Transverse colon (tissue), 4 donors: ENCODE data around the gene TGOLN2. TPM values are rescaled to one million over a fixed set of nuclear protein-coding genes. Genes with fewer than 3 reads are reported as not detected.

Experiments
- DNase-seq: peaks from one replicate; pipeline ENCODE4 v3.0.0-alpha.2; 2019
- H3K27ac ChIP-seq, 4 donors: fragments of 200-600 bp; sonication (generic); 2 replicates each; pipeline ENCODE4 v1.5.1; 2016 to 2018; ENCODE audit warnings: inconsistent platforms in 4 of 4
- H3K27me3 ChIP-seq: fragments of 200-600 bp; sonication (generic); 2 replicates; pipeline ENCODE4 v1.5.1; 2017; ENCODE audit warnings: inconsistent platforms
- H3K36me3 ChIP-seq, 4 donors: fragments of 200-600 bp; sonication (generic); 2 replicates each; pipeline ENCODE4 v1.5.1; 2017 to 2019; ENCODE audit warnings: inconsistent platforms in 4 of 4
- H3K4me1 ChIP-seq, 4 donors: fragments of 200-600 bp; sonication (generic); 2 replicates each; pipeline ENCODE4 v1.5.1; 2017 to 2020; ENCODE audit warnings: inconsistent platforms in 4 of 4
- H3K4me3 ChIP-seq, 4 donors: fragments of 200-600 bp; sonication (generic); 1 replicate in 1 of 4; 2 replicates in 3 of 4; pipeline versions ENCODE4 v1.5.1 to v1.6.1; 2017 to 2019; ENCODE audit warnings: inconsistent platforms in 4 of 4
- H3K9me3 ChIP-seq, 2 donors: fragments of 200-600 bp; sonication (generic); 2 replicates each; pipeline ENCODE4 v1.5.1; 2017 to 2019; ENCODE audit warnings: inconsistent platforms in 2 of 2
- EP300 ChIP-seq: sonication (generic); formaldehyde crosslinking; IDR thresholded peaks from one replicate; pipeline ENCODE4 v1.6.1; 2017; ENCODE audit warnings: antibody characterized with exemption, low read depth
- POLR2A ChIP-seq: fragments of 450-650 bp; IDR thresholded peaks from one replicate; pipeline ENCODE4 v1.6.1; 2016; ENCODE audit warnings: antibody characterized with exemption, mild to moderate bottlenecking, moderate library complexity
- POLR2AphosphoS5 ChIP-seq, 3 donors: sonication (generic); formaldehyde crosslinking; IDR thresholded peaks; one replicate each; pipeline ENCODE4 v1.6.1; 2016; ENCODE audit warnings: antibody characterized with exemption in 3 of 3
- WGBS, 2 donors: methylation state at CpG; one replicate each; pipeline ENCODE4 v1.1.5; 2018; ENCODE audit warnings: low coverage in 1 of 2; 5-methylcytosine and 5-hydroxymethylcytosine counted together
- in situ Hi-C, 4 donors: fragments of 200-750 bp; cut with MboI; loops; one replicate each; pipeline versions ENCODE4 v1.15.0 to v1.15.1; 2017; ENCODE audit warnings: low sequenced_read_pairs in 3 of 4, low pct_ligation_motif_present in 1 of 4, low pct_unique_long_range_greater_than_20kb in 1 of 4
- intact Hi-C: fragments of 100-400 bp; cut with DNase I; formaldehyde crosslinking; loops from one replicate; pipeline ENCODE4 v1.15.1; 2023; ENCODE audit warnings: low total_unique reads
- total RNA-seq, 4 donors: library from RNA; depleted of rRNA; stranded (reverse); fragments of >200 nt; gene quantifications; one replicate each; pipeline ENCODE4 v1.1.0, GENCODE V29; 2016
- TF ChIP-seq, protein P1 (sequence below), 5 experiments: fragments of 200-600 bp in 3 of 5; fragments of 450-650 bp in 2 of 5; sonication (generic) in 3 of 5; IDR thresholded peaks; 1 replicate in 2 of 5; 2 replicates in 3 of 5; pipeline ENCODE4 v1.5.1; 2016 to 2017; ENCODE audit warnings: antibody characterized with exemption in 5 of 5, inconsistent platforms in 3 of 5, mild to moderate bottlenecking in 2 of 5, moderate library complexity in 1 of 5

Gene TGOLN2
- total RNA-seq, 4 donors from 2014 or later: 113 to 234 (median 232) TPM

GRCh38 chr2:85310330-85310729 lies 17.5 kb downstream of the TGOLN2 start:
- 83 to 92% methylated on average over 3 of the region's 3 CpGs for WGBS, 2 donors
- DNase-seq: no peak
- no peak for TF ChIP-seq POLR2AphosphoS5 (IDR thresholded peaks at IDR 0.05)
- TF ChIP-seq, protein P1, sequence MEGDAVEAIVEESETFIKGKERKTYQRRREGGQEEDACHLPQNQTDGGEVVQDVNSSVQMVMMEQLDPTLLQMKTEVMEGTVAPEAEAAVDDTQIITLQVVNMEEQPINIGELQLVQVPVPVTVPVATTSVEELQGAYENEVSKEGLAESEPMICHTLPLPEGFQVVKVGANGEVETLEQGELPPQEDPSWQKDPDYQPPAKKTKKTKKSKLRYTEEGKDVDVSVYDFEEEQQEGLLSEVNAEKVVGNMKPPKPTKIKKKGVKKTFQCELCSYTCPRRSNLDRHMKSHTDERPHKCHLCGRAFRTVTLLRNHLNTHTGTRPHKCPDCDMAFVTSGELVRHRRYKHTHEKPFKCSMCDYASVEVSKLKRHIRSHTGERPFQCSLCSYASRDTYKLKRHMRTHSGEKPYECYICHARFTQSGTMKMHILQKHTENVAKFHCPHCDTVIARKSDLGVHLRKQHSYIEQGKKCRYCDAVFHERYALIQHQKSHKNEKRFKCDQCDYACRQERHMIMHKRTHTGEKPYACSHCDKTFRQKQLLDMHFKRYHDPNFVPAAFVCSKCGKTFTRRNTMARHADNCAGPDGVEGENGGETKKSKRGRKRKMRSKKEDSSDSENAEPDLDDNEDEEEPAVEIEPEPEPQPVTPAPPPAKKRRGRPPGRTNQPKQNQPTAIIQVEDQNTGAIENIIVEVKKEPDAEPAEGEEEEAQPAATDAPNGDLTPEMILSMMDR (IDR thresholded peaks at IDR 0.05): no peak
- TF ChIP-seq POLR2A: no peak
- Histone ChIP-seq H3K36me3 (no peaks in the 10 kb centered on the region), H3K4me1 (peaks cover 13 to 38% (median 26%) of the 10 kb centered on the region in 4 donors), H3K27ac (peak overlapping the region; percentile 21 to 74 (median 34)), H3K4me3 (no peak overlapping the region), H3K9me3 (no peaks in the 10 kb centered on the region), H3K27me3 (no peaks in the 10 kb centered on the region)
- intact Hi-C loops: no loop called here
- in situ Hi-C loops: no loop called here

DNA sequence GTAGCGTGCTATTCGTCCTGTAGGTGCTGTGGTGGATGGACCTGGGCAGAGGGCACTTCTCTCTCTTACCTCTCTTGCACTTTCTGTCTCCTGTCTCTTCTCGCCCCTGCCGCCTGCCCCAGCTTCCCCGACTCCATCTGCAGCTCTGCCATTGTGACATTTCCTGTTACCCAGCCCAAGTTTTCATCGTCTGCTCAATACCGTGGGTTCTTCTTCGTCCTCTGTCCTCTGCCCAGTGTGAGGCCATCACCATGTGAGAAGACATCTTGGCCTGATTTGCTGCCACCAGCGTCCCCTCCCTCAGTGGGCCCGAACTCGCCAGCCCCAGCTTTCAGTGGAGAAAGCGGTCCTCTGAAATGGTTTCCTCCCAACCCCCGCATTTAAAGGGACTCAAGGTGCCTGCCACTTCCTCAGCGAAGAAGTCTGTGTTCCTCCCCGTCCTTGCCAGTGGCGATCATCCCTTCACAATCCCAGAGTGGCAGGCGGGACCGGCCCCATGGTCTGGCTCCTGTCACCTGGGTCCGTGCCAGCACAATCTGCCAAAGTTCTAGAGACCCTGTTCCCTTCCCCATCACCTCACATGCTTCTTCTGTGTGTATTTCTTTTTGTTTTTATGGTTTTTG lies 18.0 kb downstream of the TGOLN2 start:
- Histone ChIP-seq H3K27me3 (no peaks in the 10 kb centered on the region), H3K9me3 (no peaks in the 10 kb centered on the region), H3K4me1 (peaks cover 13 to 38% (median 26%) of the 10 kb centered on the region in 4 donors), H3K4me3 (no peak overlapping the region), H3K27ac (peak overlapping the region; percentile 21 to 74 (median 34)), H3K36me3 (no peaks in the 10 kb centered on the region)
- intact Hi-C loops (no loop called here), in situ Hi-C loops (no loop called here)
- no peak for TF ChIP-seq POLR2AphosphoS5 (IDR thresholded peaks at IDR 0.05)
- TF ChIP-seq, protein P1 (IDR thresholded peaks at IDR 0.05): no peak
- TF ChIP-seq POLR2A: no peak
- TF ChIP-seq EP300: no peak
- DNase-seq: no peak
- WGBS, 2 donors: 61 to 68% methylated on average over 11 to 19 of the region's 19 CpGs

DNA sequence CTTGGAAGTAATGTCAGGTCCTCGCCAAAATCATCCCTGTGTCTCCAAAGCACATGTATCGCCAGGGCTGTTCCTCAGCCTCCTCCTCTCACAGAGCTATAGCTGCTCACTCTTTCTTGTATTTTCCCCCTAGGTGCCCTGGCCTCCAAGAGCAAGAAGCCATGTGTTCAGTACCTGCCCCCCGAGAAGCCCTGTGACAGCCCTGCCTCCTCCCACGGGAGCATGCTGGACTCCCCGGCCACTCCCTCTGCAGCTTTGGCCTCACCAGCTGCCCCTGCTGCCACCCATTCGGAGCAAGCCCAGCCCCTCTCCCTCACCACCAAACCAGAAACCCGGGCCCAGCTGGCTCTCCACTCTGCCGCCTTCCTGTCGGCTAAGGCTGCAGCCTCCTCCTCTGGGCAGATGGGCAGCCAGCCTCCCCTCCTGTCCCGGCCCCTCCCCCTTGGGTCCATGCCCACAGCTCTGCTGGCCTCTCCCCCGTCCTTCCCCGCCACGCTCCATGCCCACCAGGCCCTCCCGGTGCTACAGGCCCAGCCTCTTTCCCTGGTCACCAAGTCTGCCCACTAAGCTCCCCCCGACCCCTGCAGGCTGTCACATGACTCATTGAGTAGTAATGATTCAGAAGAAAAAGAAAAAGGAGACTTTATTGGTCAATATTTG lies 18.8 kb downstream of the TGOLN2 start:
- WGBS, 2 donors: 23% methylated on average over 14 of the region's 15 CpGs; no CpG with 5 or more reads in 1 of the 2 donors
- peak overlapping the region; percentile 21 to 74 (median 34) for H3K27ac ChIP-seq
- intact Hi-C loops: no loop called here

GRCh38 chr2:85308201-85308600 lies 19.6 kb downstream of the TGOLN2 start:
- no peak for DNase-seq
- Histone ChIP-seq H3K4me1 (peaks cover 13 to 38% (median 26%) of the 10 kb centered on the region in 4 donors), H3K4me3 (no peak overlapping the region), H3K27ac (peak overlapping the region; percentile 83 to 91 (median 86)), H3K36me3 (no peaks in the 10 kb centered on the region), H3K27me3 (no peaks in the 10 kb centered on the region), H3K9me3 (no peaks in the 10 kb centered on the region)
- intact Hi-C loops: no loop called here
- in situ Hi-C loops: no loop called here
- TF ChIP-seq POLR2A (no peak), POLR2AphosphoS5 (IDR thresholded peaks at IDR 0.05) (no peak), EP300 (no peak)
- TF ChIP-seq, protein P1 (IDR thresholded peaks at IDR 0.05): no peak
- 80 to 81% methylated on average over 2 to 5 of the region's 6 CpGs for WGBS, 2 donors

More for the DNA sequence above, 18.8 kb downstream of the TGOLN2 start:
- Histone ChIP-seq H3K36me3 (no peaks in the 10 kb centered on the region), H3K4me3 (no peak overlapping the region), H3K27me3 (no peaks in the 10 kb centered on the region), H3K9me3 (no peaks in the 10 kb centered on the region), H3K4me1 (peaks cover 13 to 38% (median 26%) of the 10 kb centered on the region in 4 donors)
- TF ChIP-seq EP300 (no peak), POLR2AphosphoS5 (IDR thresholded peaks at IDR 0.05) (peak in 1 of 3 donors; percentile 20)
- in situ Hi-C loops: no loop called here
- peak; percentile 73 for DNase-seq
